Colonic mucosa (tissue), 4 donors: ENCODE data around the gene TARDBP. TPM values are rescaled to one million over a fixed set of nuclear protein-coding genes. Genes with fewer than 3 reads are reported as not detected.
"Not testable (repeated sequence)": the region's sequence is repeated elsewhere in the genome, so short reads cannot be mapped to it uniquely, and the experiment has no call there.

ENCODE experiments used
- DNase-seq: peaks from one replicate; pipeline ENCODE4 v3.0.0-alpha.2; 2020
- H3K27ac ChIP-seq: fragments of 200-600 bp; one replicate; pipeline ENCODE4 v1.8.0; 2021
- H3K27me3 ChIP-seq: fragments of 200-600 bp; one replicate; pipeline ENCODE4 v1.8.0; 2021
- H3K36me3 ChIP-seq: fragments of 200-600 bp; one replicate; pipeline ENCODE4 v1.8.0; 2021
- H3K4me1 ChIP-seq: fragments of 200-600 bp; one replicate; pipeline ENCODE4 v1.8.0; 2021; ENCODE audit warnings: mild to moderate bottlenecking
- H3K4me3 ChIP-seq: fragments of 200-600 bp; one replicate; pipeline ENCODE4 v1.8.0; 2021
- H3K9ac ChIP-seq, 2 donors: one replicate each; pipeline ENCODE4 v1.7.0; 2013; ENCODE audit warnings: control low read depth in 2 of 2, low read depth in 2 of 2, low read length in 2 of 2
- H3K9me3 ChIP-seq: fragments of 200-600 bp; one replicate; pipeline ENCODE4 v1.8.0; 2021
- CTCF ChIP-seq: fragments of 200-600 bp; IDR thresholded peaks from one replicate; pipeline ENCODE4 v1.8.0; 2022; ENCODE audit warnings: antibody characterized with exemption, mild to moderate bottlenecking
- intact Hi-C: fragments of 100-400 bp; cut with DNase I; formaldehyde crosslinking; loops from one replicate; pipeline ENCODE4 v1.14.1; 2022
- total RNA-seq, 2 donors: library from RNA; stranded (reverse); fragmentation: NEBNext Ultra II Directional in 1 of 2; extraction: Animal tissue kit (Norgen Biotek cat#: 25700) in 1 of 2; gene quantifications; one replicate each; pipeline ENCODE4 v1.2.1, GENCODE V29; 2021
- donor health status: healthy.
- donor health status: DM: no; HTN: no; CAD: no.
- donor health status: DM: no; HTN: no; CAD: no.

TARDBP gene
- total RNA-seq, 2 donors from 2014 or later = 126 to 178 TPM

GRCh38 chr1:10989095-10989494 is 23.4 kb upstream of the TARDBP start:
- intact Hi-C loops = no loop called here
- Histone ChIP-seq H3K4me3 (no peak overlapping the region), H3K27ac (no peak overlapping the region), H3K36me3 (no peaks in the 10 kb centered on the region), H3K9me3 (no peaks in the 10 kb centered on the region), H3K4me1 (no peaks in the 10 kb centered on the region), H3K27me3 (no peaks in the 10 kb centered on the region), H3K9ac (no peak overlapping the region)
- TF ChIP-seq CTCF = no peak
- no peak for DNase-seq

GRCh38 chr1:10989920-10990516 is 22.4 kb upstream of the TARDBP start:
- H3K4me3 ChIP-seq, H3K9me3 ChIP-seq, H3K27ac ChIP-seq, H3K9ac ChIP-seq, H3K36me3 ChIP-seq, DNase-seq, H3K4me1 ChIP-seq, intact Hi-C loops, H3K27me3 ChIP-seq: not testable (repeated sequence)

- TF ChIP-seq CTCF = no peak
- Histone ChIP-seq H3K36me3 (no peaks in the 10 kb centered on the region), H3K4me3 (no peak overlapping the region), H3K9me3 (no peaks in the 10 kb centered on the region), H3K27me3 (no peaks in the 10 kb centered on the region), H3K9ac (no peak overlapping the region), H3K4me1 (no peaks in the 10 kb centered on the region), H3K27ac (no peak overlapping the region)
- DNase-seq = no peak
- intact Hi-C loops = no loop called here
Measured at GRCh38 chr1:10990828-10991227, 21.6 kb upstream of the TARDBP start.

GRCh38 chr1:10992004-10992403 is 20.4 kb upstream of the TARDBP start:
- H3K4me3 ChIP-seq, H3K9me3 ChIP-seq, intact Hi-C loops, H3K27me3 ChIP-seq, H3K4me1 ChIP-seq, DNase-seq, H3K9ac ChIP-seq, H3K27ac ChIP-seq, H3K36me3 ChIP-seq: not testable (repeated sequence)

GRCh38 chr1:10992864-10993263 is 19.6 kb upstream of the TARDBP start:
- TF ChIP-seq CTCF = no peak
- H3K4me3 ChIP-seq = no peak overlapping the region
- H3K36me3 ChIP-seq = no peaks in the 10 kb centered on the region
- intact Hi-C loops = no loop called here
- no peak overlapping the region for H3K27ac ChIP-seq
- H3K9me3 ChIP-seq = no peaks in the 10 kb centered on the region
- no peaks in the 10 kb centered on the region for H3K27me3 ChIP-seq
- DNase-seq = no peak
- H3K4me1 ChIP-seq = no peaks in the 10 kb centered on the region
- no peak overlapping the region for H3K9ac ChIP-seq

GRCh38 chr1:10996100-10996499 is 16.4 kb upstream of the TARDBP start:
- no peak for DNase-seq
- no peaks in the 10 kb centered on the region for H3K36me3 ChIP-seq
- no peaks in the 10 kb centered on the region for H3K27me3 ChIP-seq
- no peak for TF ChIP-seq CTCF
- no peaks in the 10 kb centered on the region for H3K4me1 ChIP-seq
- no peak overlapping the region for H3K9ac ChIP-seq
- H3K27ac ChIP-seq = no peak overlapping the region
- no peaks in the 10 kb centered on the region for H3K9me3 ChIP-seq
- no peak overlapping the region for H3K4me3 ChIP-seq
- intact Hi-C loops = no loop called here
